Skeletal muscle cell (primary cell): Measurements from ENCODE around the gene TFAP2E.
"Not testable (repeated sequence)": the region's sequence is repeated elsewhere in the genome, so short reads cannot be mapped to it uniquely, and the experiment has no call there.

Experiments used
- DNase-seq: peaks from one replicate; pipeline ENCODE4 v3.0.0-alpha.2; 2010; ENCODE audit warnings: low read depth
- H3K4me3 ChIP-seq: 2 replicates; pipeline ENCODE4 v1.5.1; 2011; ENCODE audit warnings: low read depth, mild to moderate bottlenecking, control low read depth, low read length, moderate library complexity

TFAP2E gene

GRCh38 chr1:35570589-35571137, 2.5 kb upstream of the TFAP2E start:
- no peak for DNase-seq
- no peak overlapping the region for H3K4me3 ChIP-seq

GRCh38 chr1:35571263-35571662, 1.9 kb upstream of the TFAP2E start:
- no peak for DNase-seq
- H3K4me3 ChIP-seq = no peak overlapping the region

GRCh38 chr1:35572296-35572695, 818 bp upstream of the TFAP2E start:
- no peak overlapping the region for H3K4me3 ChIP-seq

GRCh38 chr1:35574125-35574654, 1.1 kb downstream of the TFAP2E start:
- H3K4me3 ChIP-seq = no peak overlapping the region
- DNase-seq = no peak

More at GRCh38 chr1:35572296-35572695, 818 bp upstream of the TFAP2E start:
- no peak for DNase-seq

- H3K4me3 ChIP-seq = no peak overlapping the region
- DNase-seq = no peak
Measured at GRCh38 chr1:35574655-35575415, 1.7 kb downstream of the TFAP2E start.

- no peak overlapping the region for H3K4me3 ChIP-seq
- DNase-seq = no peak
Measured at GRCh38 chr1:35575416-35575958, 2.4 kb downstream of the TFAP2E start.

GRCh38 chr1:35576061-35576765, 3.1 kb downstream of the TFAP2E start:
- H3K4me3 ChIP-seq = no peak overlapping the region

GRCh38 chr1:35576766-35577070, 3.6 kb downstream of the TFAP2E start:
- not testable (repeated sequence) for H3K4me3 ChIP-seq, DNase-seq

More at GRCh38 chr1:35576061-35576765, 3.1 kb downstream of the TFAP2E start:
- no peak for DNase-seq

- H3K4me3 ChIP-seq = no peak overlapping the region
- no peak for DNase-seq
Measured at GRCh38 chr1:35577071-35577998, 4.2 kb downstream of the TFAP2E start.

GRCh38 chr1:35580949-35581388, 7.9 kb downstream of the TFAP2E start:
- H3K4me3 ChIP-seq = no peak overlapping the region
- no peak for DNase-seq

GRCh38 chr1:35581621-35582020, 8.5 kb downstream of the TFAP2E start:
- DNase-seq, H3K4me3 ChIP-seq: not testable (repeated sequence)

GRCh38 chr1:35585281-35585680, 12.2 kb downstream of the TFAP2E start:
- no peak overlapping the region for H3K4me3 ChIP-seq
- DNase-seq = no peak

GRCh38 chr1:35585805-35586204, 12.7 kb downstream of the TFAP2E start:
- not testable (repeated sequence) for DNase-seq, H3K4me3 ChIP-seq

- no peak overlapping the region for H3K4me3 ChIP-seq
- no peak for DNase-seq
Measured at GRCh38 chr1:35586808-35587207, 13.7 kb downstream of the TFAP2E start.

- no peak overlapping the region for H3K4me3 ChIP-seq
- DNase-seq = no peak
Measured at GRCh38 chr1:35587736-35588135, 14.6 kb downstream of the TFAP2E start.

GRCh38 chr1:35588197-35588910, 15.2 kb downstream of the TFAP2E start:
- no peak for DNase-seq
- no peak overlapping the region for H3K4me3 ChIP-seq

GRCh38 chr1:35589516-35590427, 16.7 kb downstream of the TFAP2E start:
- DNase-seq = no peak
- H3K4me3 ChIP-seq = no peak overlapping the region
